SK-N-SH (cell line): Measurements from ENCODE around the gene EML2.

Experiments used
- CTCF ChIP-seq: fragments of 200-600 bp; sonication (generic); IDR thresholded peaks from 2 replicates; pipeline ENCODE4 v1.6.1; 2017; ENCODE audit warnings: antibody characterized with exemption, mild to moderate bottlenecking, moderate library complexity
- ELF1 ChIP-seq: IDR thresholded peaks from 2 replicates; pipeline ENCODE4 v1.4.0; 2012
- MXI1 ChIP-seq: IDR thresholded peaks from 2 replicates; pipeline ENCODE4 v1.6.1; 2012; ENCODE audit warnings: mild to moderate bottlenecking, low read depth, low read length, improper control_type of control experiment
- NFIC ChIP-seq: IDR thresholded peaks from 2 replicates; pipeline ENCODE4 v1.4.0; 2012; ENCODE audit warnings: borderline replicate concordance
- NRF1 ChIP-seq: IDR thresholded peaks from 2 replicates; pipeline ENCODE4 v1.6.1; 2012; ENCODE audit warnings: low read depth, mild to moderate bottlenecking, low read length
- SMC3 ChIP-seq: IDR thresholded peaks from 2 replicates; pipeline ENCODE4 v1.6.1; 2012; ENCODE audit warnings: low read depth, low read length, improper control_type of control experiment
- TAF1 ChIP-seq: IDR thresholded peaks from 2 replicates; pipeline ENCODE4 v1.6.1; 2012; ENCODE audit warnings: low read depth, mild to moderate bottlenecking, low read length, moderate library complexity, borderline replicate concordance
- TEAD4 ChIP-seq: IDR thresholded peaks from 2 replicates; pipeline ENCODE4 v1.4.0; 2012; ENCODE audit warnings: mild to moderate bottlenecking, borderline replicate concordance; ENCODE audit not compliant: insufficient read depth
- USF1 ChIP-seq: IDR thresholded peaks from 2 replicates; pipeline ENCODE4 v1.4.0; 2012; ENCODE audit warnings: low read depth, borderline replicate concordance

GRCh38 chr19:45591638-45592005 lies 47.6 kb downstream of the EML2 start:
- no peak for TF ChIP-seq TEAD4
- TF ChIP-seq TAF1 = no peak
- TF ChIP-seq CTCF = no peak
- TF ChIP-seq NRF1 = no peak
- no peak for TF ChIP-seq ELF1
- TF ChIP-seq NFIC = no peak
- TF ChIP-seq USF1 = no peak
- no peak for TF ChIP-seq SMC3
- no peak for TF ChIP-seq MXI1
